Measurements from ENCODE around the gene ASIC1. TPM values are rescaled to one million over a fixed set of nuclear protein-coding genes. Genes with fewer than 3 reads are reported as not detected.
A peak's percentile ranks its signal among the peaks of the same experiment; 100 is the strongest.

ASIC1 gene
- total and polyA plus RNA-seq, 2 of the 13 experiments (the other 11 are each of a cell fraction or from before 2014, with no cell fraction given): 0.44 to 1.5 TPM

DNA sequence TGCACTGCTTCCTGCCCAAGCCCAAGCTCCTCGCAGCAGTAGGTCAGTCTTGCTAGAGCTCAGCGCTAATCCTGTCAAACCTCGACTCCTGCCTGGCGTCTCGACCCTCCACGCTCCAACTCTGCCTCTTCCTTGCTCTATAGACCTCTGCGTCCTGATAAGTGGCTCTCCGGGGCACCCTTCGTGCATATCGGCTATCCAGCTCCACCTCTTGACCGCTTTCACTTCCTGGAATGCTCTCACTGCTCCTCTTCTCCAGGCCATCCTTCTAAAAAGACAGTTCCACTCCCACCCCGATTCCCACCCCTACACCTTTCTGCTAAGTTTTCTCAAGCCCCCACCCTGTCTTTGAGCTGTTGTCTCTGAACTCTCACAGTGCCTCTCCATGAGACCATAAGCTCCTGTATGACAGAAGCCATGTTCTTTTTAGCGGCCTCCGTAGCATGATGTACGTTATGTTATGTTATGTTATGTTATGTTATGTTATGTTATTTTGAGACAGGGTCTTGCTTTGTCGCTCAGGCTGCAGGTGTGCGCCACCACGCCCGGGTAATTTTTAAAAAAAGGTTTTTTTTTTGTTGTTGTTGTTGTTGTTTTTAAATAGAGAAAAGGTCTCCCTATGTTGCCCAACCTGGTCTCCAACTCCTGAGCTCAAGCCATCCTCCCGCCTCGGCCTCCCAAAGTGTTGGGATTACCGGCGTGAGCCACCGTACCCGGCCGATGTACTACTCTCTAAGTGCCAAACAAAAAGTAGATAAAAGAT lies 55.2 kb downstream of the ASIC1 start (continued):
- TF ChIP-seq KAT7 (CRISPR knock-in tag; IDR thresholded peaks at IDR 0.05; ENCODE audit: borderline replicate concordance) (peak; percentile 61; the same call in 1 of the 2 replicates), CBX2 (IDR thresholded peaks at IDR 0.05; ENCODE audit: low read depth, low read length) (no peak), CBX2 (CRISPR knock-in tag; IDR thresholded peaks at IDR 0.05; ENCODE audit: low read depth) (no peak), ZKSCAN5 (CRISPR knock-in tag; IDR thresholded peaks at IDR 0.05) (0 out of 2 replicates have a peak, but pooled peaks have one; percentile 3), SALL2 (CRISPR knock-in tag; IDR thresholded peaks at IDR 0.05) (no peak), SAP130 (CRISPR knock-in tag; IDR thresholded peaks at IDR 0.05; ENCODE audit: low read depth) (no peak), MAF1 (CRISPR knock-in tag; IDR thresholded peaks at IDR 0.05; ENCODE audit: borderline replicate concordance) (no peak), ZNF790 (CRISPR knock-in tag; IDR thresholded peaks at IDR 0.05; ENCODE audit: borderline replicate concordance) (no peak), ZFX (CRISPR knock-in tag; IDR thresholded peaks at IDR 0.05; ENCODE audit: low read depth) (peak; percentile 77; the same call in 1 of the 2 replicates), NFATC3 (CRISPR knock-in tag; IDR thresholded peaks at IDR 0.05) (no peak), STAG1 (CRISPR knock-in tag; IDR thresholded peaks at IDR 0.05) (peak; percentile 33), ZNF891 (CRISPR knock-in tag; IDR thresholded peaks at IDR 0.05) (0 out of 2 replicates have a peak, but pooled peaks have one; percentile 1), CHCHD3 (CRISPR knock-in tag; IDR thresholded peaks at IDR 0.05) (0 out of 2 replicates have a peak, but pooled peaks have one; percentile 0), ZNF121 (CRISPR knock-in tag; IDR thresholded peaks at IDR 0.05) (peak; percentile 24; the same call in 1 of the 2 replicates), ZNF10 (CRISPR knock-in tag; IDR thresholded peaks at IDR 0.05; ENCODE audit: borderline replicate concordance, low read depth) (0 out of 2 replicates have a peak, but pooled peaks have one; percentile 29), TBP (CRISPR knock-in tag; IDR thresholded peaks at IDR 0.05) (no peak), ELF3 (CRISPR knock-in tag; IDR thresholded peaks at IDR 0.05) (peak; percentile 34; the same call in 1 of the 2 replicates), HOXA5 (CRISPR knock-in tag; IDR thresholded peaks at IDR 0.05) (no peak), ZNF709 (CRISPR knock-in tag; IDR thresholded peaks at IDR 0.05) (peak; percentile 24; the same call in 1 of the 2 replicates)
- TF ChIP-seq, protein P1, sequence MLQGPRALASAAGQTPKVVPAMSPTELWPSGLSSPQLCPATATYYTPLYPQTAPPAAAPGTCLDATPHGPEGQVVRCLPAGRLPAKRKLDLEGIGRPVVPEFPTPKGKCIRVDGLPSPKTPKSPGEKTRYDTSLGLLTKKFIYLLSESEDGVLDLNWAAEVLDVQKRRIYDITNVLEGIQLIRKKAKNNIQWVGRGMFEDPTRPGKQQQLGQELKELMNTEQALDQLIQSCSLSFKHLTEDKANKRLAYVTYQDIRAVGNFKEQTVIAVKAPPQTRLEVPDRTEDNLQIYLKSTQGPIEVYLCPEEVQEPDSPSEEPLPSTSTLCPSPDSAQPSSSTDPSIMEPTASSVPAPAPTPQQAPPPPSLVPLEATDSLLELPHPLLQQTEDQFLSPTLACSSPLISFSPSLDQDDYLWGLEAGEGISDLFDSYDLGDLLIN (CRISPR knock-in tag; IDR thresholded peaks at IDR 0.05; ENCODE audit: borderline replicate concordance): 0 out of 2 replicates have a peak, but pooled peaks have one; percentile 72
- TF ChIP-seq, protein P2, sequence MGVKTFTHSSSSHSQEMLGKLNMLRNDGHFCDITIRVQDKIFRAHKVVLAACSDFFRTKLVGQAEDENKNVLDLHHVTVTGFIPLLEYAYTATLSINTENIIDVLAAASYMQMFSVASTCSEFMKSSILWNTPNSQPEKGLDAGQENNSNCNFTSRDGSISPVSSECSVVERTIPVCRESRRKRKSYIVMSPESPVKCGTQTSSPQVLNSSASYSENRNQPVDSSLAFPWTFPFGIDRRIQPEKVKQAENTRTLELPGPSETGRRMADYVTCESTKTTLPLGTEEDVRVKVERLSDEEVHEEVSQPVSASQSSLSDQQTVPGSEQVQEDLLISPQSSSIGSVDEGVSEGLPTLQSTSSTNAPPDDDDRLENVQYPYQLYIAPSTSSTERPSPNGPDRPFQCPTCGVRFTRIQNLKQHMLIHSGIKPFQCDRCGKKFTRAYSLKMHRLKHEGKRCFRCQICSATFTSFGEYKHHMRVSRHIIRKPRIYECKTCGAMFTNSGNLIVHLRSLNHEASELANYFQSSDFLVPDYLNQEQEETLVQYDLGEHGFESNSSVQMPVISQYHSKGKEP (CRISPR knock-in tag; IDR thresholded peaks at IDR 0.05): no peak
- TF ChIP-seq, protein P3, sequence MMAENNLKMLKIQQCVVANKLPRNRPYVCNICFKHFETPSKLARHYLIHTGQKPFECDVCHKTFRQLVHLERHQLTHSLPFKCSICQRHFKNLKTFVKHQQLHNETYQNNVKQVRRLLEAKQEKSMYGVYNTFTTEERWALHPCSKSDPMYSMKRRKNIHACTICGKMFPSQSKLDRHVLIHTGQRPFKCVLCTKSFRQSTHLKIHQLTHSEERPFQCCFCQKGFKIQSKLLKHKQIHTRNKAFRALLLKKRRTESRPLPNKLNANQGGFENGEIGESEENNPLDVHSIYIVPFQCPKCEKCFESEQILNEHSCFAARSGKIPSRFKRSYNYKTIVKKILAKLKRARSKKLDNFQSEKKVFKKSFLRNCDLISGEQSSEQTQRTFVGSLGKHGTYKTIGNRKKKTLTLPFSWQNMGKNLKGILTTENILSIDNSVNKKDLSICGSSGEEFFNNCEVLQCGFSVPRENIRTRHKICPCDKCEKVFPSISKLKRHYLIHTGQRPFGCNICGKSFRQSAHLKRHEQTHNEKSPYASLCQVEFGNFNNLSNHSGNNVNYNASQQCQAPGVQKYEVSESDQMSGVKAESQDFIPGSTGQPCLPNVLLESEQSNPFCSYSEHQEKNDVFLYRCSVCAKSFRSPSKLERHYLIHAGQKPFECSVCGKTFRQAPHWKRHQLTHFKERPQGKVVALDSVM (CRISPR knock-in tag; IDR thresholded peaks at IDR 0.05): peak; percentile 95
- TF ChIP-seq, protein P4, sequence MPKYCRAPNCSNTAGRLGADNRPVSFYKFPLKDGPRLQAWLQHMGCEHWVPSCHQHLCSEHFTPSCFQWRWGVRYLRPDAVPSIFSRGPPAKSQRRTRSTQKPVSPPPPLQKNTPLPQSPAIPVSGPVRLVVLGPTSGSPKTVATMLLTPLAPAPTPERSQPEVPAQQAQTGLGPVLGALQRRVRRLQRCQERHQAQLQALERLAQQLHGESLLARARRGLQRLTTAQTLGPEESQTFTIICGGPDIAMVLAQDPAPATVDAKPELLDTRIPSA (CRISPR knock-in tag; IDR thresholded peaks at IDR 0.05; ENCODE audit: borderline replicate concordance): peak; percentile 73; the same call in 1 of the 2 replicates

Data from HepG2 (cell line).